Endothelial cell (in vitro differentiated cells): ENCODE results near the gene NFXL1. TPM values are rescaled to one million over a fixed set of nuclear protein-coding genes. Genes with fewer than 3 reads are reported as not detected.
"Not testable (repeated sequence)": the region's sequence is repeated elsewhere in the genome, so short reads cannot be mapped to it uniquely, and the experiment has no call there.

Source experiments
- DNase-seq: peaks from one replicate; pipeline ENCODE4 v3.0.0; 2021; ENCODE audit warnings: low spot score
- H3K27ac Mint-ChIP-seq: one replicate; pipeline ENCODE4 v1.8.0; 2021; ENCODE audit warnings: mixed read lengths, inconsistent platforms; ENCODE audit not compliant: unreplicated experiment
- H3K27me3 Mint-ChIP-seq: one replicate; pipeline ENCODE4 v1.8.0; 2021; ENCODE audit warnings: mild to moderate bottlenecking, moderate library complexity, mixed read lengths, inconsistent platforms; ENCODE audit not compliant: unreplicated experiment
- H3K36me3 Mint-ChIP-seq: one replicate; pipeline ENCODE4 v1.8.0; 2021; ENCODE audit warnings: mild to moderate bottlenecking, low read depth, mixed read lengths, inconsistent platforms; ENCODE audit not compliant: unreplicated experiment
- H3K4me1 Mint-ChIP-seq: one replicate; pipeline ENCODE4 v1.8.0; 2021; ENCODE audit warnings: mild to moderate bottlenecking, mixed read lengths, inconsistent platforms; ENCODE audit not compliant: unreplicated experiment
- H3K4me3 Mint-ChIP-seq: one replicate; pipeline ENCODE4 v1.8.0; 2021; ENCODE audit warnings: mild to moderate bottlenecking, mixed read lengths, inconsistent platforms; ENCODE audit not compliant: unreplicated experiment
- H3K9me3 Mint-ChIP-seq: one replicate; pipeline ENCODE4 v1.8.0; 2021; ENCODE audit warnings: mixed read lengths, inconsistent platforms; ENCODE audit not compliant: unreplicated experiment
- total RNA-seq: library from RNA; stranded (reverse); fragmentation: NEBNext Ultra II Directional; extraction: Animal tissue kit (Norgen Biotek cat#: 25700); gene quantifications from one replicate; pipeline ENCODE4 v1.2.1, GENCODE V29; 2021; ENCODE audit not compliant: unreplicated experiment
- TF ChIP-seq, protein P1 (sequence below): fragments of 200-600 bp; sonication (generic); IDR thresholded peaks from one replicate; pipeline ENCODE4 v1.5.0; 2021; ENCODE audit warnings: antibody characterized with exemption; ENCODE audit not compliant: unreplicated experiment

NFXL1 gene
- total RNA-seq, 1 donor from 2014 or later = 20.0 TPM

DNA sequence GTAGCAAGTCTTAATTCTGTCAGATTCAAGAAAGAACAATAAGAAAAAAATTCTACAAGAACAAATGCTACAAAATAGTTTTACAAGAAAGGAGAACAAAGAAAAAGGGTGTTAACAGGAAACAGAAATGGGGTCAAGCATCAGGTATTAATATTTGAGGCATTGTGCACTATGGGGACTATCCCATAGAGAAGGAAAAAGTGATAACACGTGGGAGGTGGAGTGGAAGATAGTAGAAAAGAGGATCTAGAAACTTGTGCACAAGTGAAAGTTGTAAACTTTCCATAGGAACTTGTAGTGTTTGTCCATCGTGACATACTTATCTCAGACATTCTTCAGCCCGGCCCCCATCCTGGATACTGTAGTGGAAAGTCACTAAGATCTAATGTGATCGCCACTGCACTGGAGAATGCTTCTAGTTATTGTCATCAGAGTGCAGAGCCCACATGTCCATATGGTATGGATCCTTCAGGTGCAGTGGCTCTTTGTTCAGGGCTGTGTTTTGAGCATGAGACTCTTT is 15.4 kb upstream of the NFXL1 start:
- H3K27ac Mint-ChIP-seq = no peak overlapping the region
- H3K9me3 Mint-ChIP-seq = no peaks in the 10 kb centered on the region
- no peaks in the 10 kb centered on the region for H3K36me3 Mint-ChIP-seq
- peaks cover 4% of the 10 kb centered on the region for H3K27me3 Mint-ChIP-seq
- H3K4me1 Mint-ChIP-seq = peaks cover 6% of the 10 kb centered on the region
- TF ChIP-seq, protein P1, sequence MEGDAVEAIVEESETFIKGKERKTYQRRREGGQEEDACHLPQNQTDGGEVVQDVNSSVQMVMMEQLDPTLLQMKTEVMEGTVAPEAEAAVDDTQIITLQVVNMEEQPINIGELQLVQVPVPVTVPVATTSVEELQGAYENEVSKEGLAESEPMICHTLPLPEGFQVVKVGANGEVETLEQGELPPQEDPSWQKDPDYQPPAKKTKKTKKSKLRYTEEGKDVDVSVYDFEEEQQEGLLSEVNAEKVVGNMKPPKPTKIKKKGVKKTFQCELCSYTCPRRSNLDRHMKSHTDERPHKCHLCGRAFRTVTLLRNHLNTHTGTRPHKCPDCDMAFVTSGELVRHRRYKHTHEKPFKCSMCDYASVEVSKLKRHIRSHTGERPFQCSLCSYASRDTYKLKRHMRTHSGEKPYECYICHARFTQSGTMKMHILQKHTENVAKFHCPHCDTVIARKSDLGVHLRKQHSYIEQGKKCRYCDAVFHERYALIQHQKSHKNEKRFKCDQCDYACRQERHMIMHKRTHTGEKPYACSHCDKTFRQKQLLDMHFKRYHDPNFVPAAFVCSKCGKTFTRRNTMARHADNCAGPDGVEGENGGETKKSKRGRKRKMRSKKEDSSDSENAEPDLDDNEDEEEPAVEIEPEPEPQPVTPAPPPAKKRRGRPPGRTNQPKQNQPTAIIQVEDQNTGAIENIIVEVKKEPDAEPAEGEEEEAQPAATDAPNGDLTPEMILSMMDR = no peak
- DNase-seq = no peak
- no peak overlapping the region for H3K4me3 Mint-ChIP-seq

DNA sequence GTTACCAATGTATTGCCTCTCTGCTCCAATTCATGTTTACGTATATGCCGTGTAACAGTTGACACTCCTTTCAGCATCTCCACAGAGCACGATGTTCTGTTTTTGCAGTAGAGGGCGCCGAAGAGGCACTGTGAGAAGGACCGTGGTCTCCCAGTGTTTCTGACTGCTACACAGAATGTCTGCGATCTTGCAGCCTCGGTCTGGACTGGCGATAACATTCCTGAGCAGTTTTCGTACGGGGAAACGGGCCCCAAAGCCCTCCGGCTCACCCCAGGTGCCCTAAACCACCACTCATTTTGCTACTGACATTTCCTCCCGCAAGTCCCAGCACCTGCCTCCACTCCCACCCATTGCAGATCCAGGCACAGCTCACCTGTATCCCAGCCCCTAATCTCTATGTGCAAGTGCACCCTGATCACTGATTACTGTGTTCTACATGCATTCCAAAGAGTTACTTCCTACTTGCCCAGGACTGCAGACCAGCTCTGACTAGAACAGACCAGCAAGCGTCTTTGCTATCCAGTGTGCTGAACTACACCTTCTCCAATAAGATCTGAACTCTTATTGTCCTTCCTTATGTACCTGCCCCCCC is 12.4 kb upstream of the NFXL1 start:
- Mint-ChIP-seq H3K36me3 (no peaks in the 10 kb centered on the region), H3K27me3 (peaks cover 4% of the 10 kb centered on the region), H3K4me3 (peak overlapping the region; percentile 32), H3K4me1 (peaks cover 6% of the 10 kb centered on the region), H3K9me3 (no peaks in the 10 kb centered on the region), H3K27ac (no peak overlapping the region)
- peak; percentile 71 for DNase-seq
- TF ChIP-seq, protein P1 = peak; percentile 30

DNA sequence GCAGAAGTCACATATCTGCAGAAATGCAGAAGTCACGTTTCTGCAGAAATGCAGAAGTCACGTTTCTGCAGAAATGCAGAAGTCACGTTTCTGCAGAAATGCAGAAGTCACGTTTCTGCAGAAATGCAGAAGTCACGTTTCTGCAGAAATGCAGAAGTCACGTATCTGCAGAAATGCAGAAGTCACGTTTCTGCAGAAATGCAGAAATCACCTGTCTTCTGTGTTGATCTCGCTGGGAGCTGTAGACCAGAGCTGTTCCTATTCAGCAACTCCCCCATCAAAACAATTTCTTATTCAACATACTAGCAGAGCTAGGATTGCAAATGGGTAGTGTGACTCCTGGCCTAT is 8.9 kb upstream of the NFXL1 start:
- not testable (repeated sequence) for H3K27me3 Mint-ChIP-seq, DNase-seq, H3K4me3 Mint-ChIP-seq, H3K9me3 Mint-ChIP-seq, H3K4me1 Mint-ChIP-seq, H3K27ac Mint-ChIP-seq, H3K36me3 Mint-ChIP-seq

DNA sequence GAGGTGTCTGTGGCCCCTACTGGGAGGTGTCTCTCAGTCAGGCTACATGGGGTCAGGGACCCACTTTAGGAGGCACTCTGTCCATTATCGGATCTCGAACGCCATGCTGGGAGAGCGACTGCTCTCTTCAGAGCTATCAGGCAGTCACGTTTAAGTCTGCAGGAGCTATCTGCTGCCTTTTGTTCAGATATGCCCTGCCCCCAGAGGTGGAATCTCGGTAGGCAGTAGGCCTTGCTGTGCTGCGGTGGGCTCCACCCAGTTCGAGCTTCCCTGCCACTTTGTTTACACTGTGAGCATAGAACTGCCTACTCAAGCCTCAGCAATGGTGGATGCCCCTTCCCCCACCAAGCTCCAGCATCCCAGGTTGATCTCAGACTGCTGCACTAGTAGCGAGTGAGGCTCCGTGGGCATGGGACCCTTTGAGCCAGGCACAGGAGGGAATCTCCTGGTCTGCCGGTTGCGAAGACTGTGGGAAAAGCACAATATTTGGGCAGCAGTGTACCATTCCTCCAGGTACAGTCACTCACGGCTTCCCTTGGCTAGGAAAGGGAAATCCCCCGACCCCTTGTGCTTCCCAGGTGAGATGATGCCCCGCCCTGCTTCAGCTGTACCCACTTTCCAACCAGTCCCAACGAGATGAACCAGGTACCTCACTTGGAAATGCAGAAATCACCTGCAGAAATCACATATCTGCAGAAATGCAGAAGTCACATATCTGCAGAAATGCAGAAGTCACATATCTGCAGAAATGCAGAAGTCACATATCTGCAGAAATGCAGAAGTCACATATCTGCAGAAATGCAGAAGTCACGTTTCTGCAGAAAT is 8.3 kb upstream of the NFXL1 start:
- not testable (repeated sequence) for H3K4me3 Mint-ChIP-seq, H3K27ac Mint-ChIP-seq, H3K36me3 Mint-ChIP-seq, H3K4me1 Mint-ChIP-seq, DNase-seq, H3K9me3 Mint-ChIP-seq, H3K27me3 Mint-ChIP-seq

DNA sequence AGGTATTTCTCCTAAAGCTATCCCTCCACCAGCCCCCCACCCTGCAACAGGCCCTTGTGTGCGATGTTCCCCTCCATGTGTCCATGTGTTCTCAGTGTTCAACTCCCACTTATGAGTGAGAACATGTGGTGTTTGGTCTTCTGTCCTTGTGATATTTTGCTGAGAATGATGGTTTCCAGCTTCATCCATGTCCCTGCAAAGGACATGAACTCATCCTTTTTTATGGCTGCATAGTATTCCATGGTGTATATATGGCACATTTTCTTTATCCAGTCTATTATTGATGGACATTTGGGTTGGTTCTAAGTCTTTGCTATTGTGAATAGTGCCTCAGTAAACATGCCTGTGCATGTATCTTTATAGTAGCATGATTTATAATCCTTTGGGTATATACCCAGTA is 2.8 kb upstream of the NFXL1 start:
- not testable (repeated sequence) for H3K27ac Mint-ChIP-seq, DNase-seq, H3K4me3 Mint-ChIP-seq, H3K9me3 Mint-ChIP-seq, H3K27me3 Mint-ChIP-seq, H3K36me3 Mint-ChIP-seq
- H3K4me1 Mint-ChIP-seq = peaks cover 18% of the 10 kb centered on the region

DNA sequence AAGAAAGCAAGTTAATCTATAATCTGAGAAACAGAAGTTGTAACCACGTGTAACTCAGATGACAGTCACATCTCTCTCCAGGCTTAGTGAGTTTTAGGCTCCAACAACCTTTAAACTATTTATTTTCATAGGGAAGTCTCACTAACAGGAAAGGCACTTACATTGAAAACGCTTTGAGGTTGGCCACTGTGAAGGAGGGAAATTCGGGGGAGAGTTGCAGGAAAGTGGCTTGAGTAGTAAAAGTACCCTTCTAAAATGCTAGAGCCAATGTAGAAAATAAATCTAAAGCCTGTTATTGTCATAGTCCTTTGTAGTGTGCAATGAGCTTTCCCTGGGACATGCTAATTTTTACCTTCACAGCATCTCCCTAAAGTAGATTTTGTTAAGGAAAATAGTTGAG is 995 bp upstream of the NFXL1 start:
- Mint-ChIP-seq H3K27ac (no peak overlapping the region), H3K4me3 (peak overlapping the region; percentile 94), H3K36me3 (peaks cover 6% of the 10 kb centered on the region), H3K9me3 (peaks cover 5% of the 10 kb centered on the region), H3K4me1 (peaks cover 18% of the 10 kb centered on the region), H3K27me3 (peaks cover 5% of the 10 kb centered on the region)
- TF ChIP-seq, protein P1 = no peak
- DNase-seq = no peak
